GM04504 (cell line): ENCODE results near the gene NTPCR.
"Not testable (repeated sequence)": the region's sequence is repeated elsewhere in the genome, so short reads cannot be mapped to it uniquely, and the experiment has no call there.

Experiments
- DNase-seq: peaks from one replicate; pipeline ENCODE4 v3.0.0-alpha.2; 2012; ENCODE audit warnings: low read depth

NTPCR gene

GRCh38 chr1:232984577-232985425 is 34.4 kb downstream of the NTPCR start:
- no peak for DNase-seq

GRCh38 chr1:232985882-232986526 is 35.6 kb downstream of the NTPCR start:
- no peak for DNase-seq

- no peak for DNase-seq
Measured at GRCh38 chr1:232986527-232986922, 36.1 kb downstream of the NTPCR start.

GRCh38 chr1:232987046-232987773 is 36.8 kb downstream of the NTPCR start:
- DNase-seq, result no peak

- no peak for DNase-seq
Measured at GRCh38 chr1:232987774-232988140, 37.3 kb downstream of the NTPCR start.

GRCh38 chr1:232988572-232989040 is 38.2 kb downstream of the NTPCR start:
- no peak for DNase-seq

- no peak for DNase-seq
Measured at GRCh38 chr1:232990176-232991128, 40.0 kb downstream of the NTPCR start.

GRCh38 chr1:232991238-232991637 is 40.8 kb downstream of the NTPCR start:
- no peak for DNase-seq

- no peak for DNase-seq
Measured at GRCh38 chr1:232992227-232992626, 41.8 kb downstream of the NTPCR start.

GRCh38 chr1:232993555-232993954 is 43.1 kb downstream of the NTPCR start:
- no peak for DNase-seq

- DNase-seq, result no peak
Measured at GRCh38 chr1:232995189-232995588, 44.8 kb downstream of the NTPCR start.

GRCh38 chr1:232996143-232996542 is 45.7 kb downstream of the NTPCR start:
- DNase-seq, result no peak

- no peak for DNase-seq
Measured at GRCh38 chr1:232998138-232998537, 47.7 kb downstream of the NTPCR start.

- DNase-seq, result no peak
Measured at GRCh38 chr1:232998646-232999045, 48.2 kb downstream of the NTPCR start.

GRCh38 chr1:232999956-233000625 is 49.7 kb downstream of the NTPCR start:
- DNase-seq, result no peak

GRCh38 chr1:233003638-233004037 is 53.2 kb downstream of the NTPCR start:
- DNase-seq, result not testable (repeated sequence)

GRCh38 chr1:233004451-233004850 is 54.0 kb downstream of the NTPCR start:
- no peak for DNase-seq

GRCh38 chr1:233005156-233005555 is 54.7 kb downstream of the NTPCR start:
- DNase-seq, result no peak

- peak; percentile 11 for DNase-seq
Measured at GRCh38 chr1:233005703-233006102, 55.3 kb downstream of the NTPCR start.

- DNase-seq, result no peak
Measured at GRCh38 chr1:233006108-233006507, 55.7 kb downstream of the NTPCR start.

- no peak for DNase-seq
Measured at GRCh38 chr1:233006541-233006973, 56.1 kb downstream of the NTPCR start.
